AG04450 (cell line): Measurements from ENCODE around the gene CTSV. TPM values are rescaled to one million over a fixed set of nuclear protein-coding genes. Genes with fewer than 3 reads are reported as not detected.
"Not testable (repeated sequence)": the region's sequence is repeated elsewhere in the genome, so short reads cannot be mapped to it uniquely, and the experiment has no call there.

Source experiments
- CTCF ChIA-PET: fragments of 300-600, 350-600 bp; formaldehyde crosslinking; extraction: SDS; loops from one replicate; lab custom pipeline; 2022; ENCODE audit warnings: antibody characterized with exemption, inconsistent platforms; lab: Charles Lee
- POLR2A ChIA-PET: fragments of 350-600 bp; formaldehyde crosslinking; extraction: SDS; loops from one replicate; lab custom pipeline; 2021; ENCODE audit warnings: antibody characterized with exemption, inconsistent platforms; lab: Yijun Ruan, JAX
- DNase-seq: peaks from one replicate; pipeline ENCODE4 v3.0.0-alpha.2; 2011; ENCODE audit warnings: low read depth, low spot score
- H3K27ac ChIP-seq: one replicate; pipeline ENCODE4 v1.5.1; 2012; ENCODE audit warnings: low read depth, low read length, control low read depth
- H3K27me3 ChIP-seq: one replicate; pipeline ENCODE4 v1.6.0; 2012; ENCODE audit warnings: low read length; ENCODE audit not compliant: control insufficient read depth, insufficient read depth
- H3K4me3 ChIP-seq: 2 replicates; pipeline ENCODE4 v1.5.1; 2011; ENCODE audit warnings: mild to moderate bottlenecking, low read depth, low read length, control low read depth
- H3K9me3 ChIP-seq: 2 replicates; pipeline ENCODE4 v1.5.1; 2012; ENCODE audit warnings: low read length; ENCODE audit not compliant: control insufficient read depth, insufficient read depth
- polyA plus RNA-seq: library from polyadenylated mRNA; depleted of rRNA; stranded (reverse); fragments of >200 nt; gene quantifications from 2 replicates; pipeline ENCODE4 v1.2.3, GENCODE V29; 2011
- TF ChIP-seq, protein P1 (sequence below): IDR thresholded peaks from 2 replicates; pipeline ENCODE4 v1.5.1; 2011; ENCODE audit warnings: low read depth, low read length, control low read depth, inconsistent platforms

Gene CTSV
- polyA plus RNA-seq, 1 experiment: 0.60 TPM

DNA sequence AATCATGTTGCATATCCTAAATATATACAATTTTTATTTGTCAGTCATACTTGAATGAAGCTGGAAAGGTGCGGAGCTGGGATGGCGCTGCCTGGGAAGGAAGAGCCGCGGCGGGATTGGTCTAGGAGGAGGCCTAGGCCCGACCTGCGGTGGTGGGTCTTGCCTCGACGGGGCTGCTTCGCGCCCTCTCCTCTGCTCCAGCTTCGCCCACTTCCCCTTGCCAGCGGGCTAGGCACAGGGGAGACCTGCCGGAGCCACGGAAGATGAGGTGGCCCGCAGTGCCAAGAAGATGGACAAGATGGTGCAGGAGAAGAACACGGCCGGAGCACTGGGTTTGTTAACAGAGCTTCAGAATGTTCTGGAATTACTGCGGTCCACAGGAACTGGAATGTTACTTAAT is 28.5 kb upstream of the CTSV start:
- no peak for DNase-seq
- POLR2A ChIA-PET: no interaction called here
- CTCF ChIA-PET: no interaction called here
- Histone ChIP-seq H3K27ac (no peak overlapping the region), H3K27me3 (no peaks in the 10 kb centered on the region), H3K9me3 (no peaks in the 10 kb centered on the region; the same call in 1 of the 2 replicates), H3K4me3 (no peak overlapping the region)
- TF ChIP-seq, protein P1, sequence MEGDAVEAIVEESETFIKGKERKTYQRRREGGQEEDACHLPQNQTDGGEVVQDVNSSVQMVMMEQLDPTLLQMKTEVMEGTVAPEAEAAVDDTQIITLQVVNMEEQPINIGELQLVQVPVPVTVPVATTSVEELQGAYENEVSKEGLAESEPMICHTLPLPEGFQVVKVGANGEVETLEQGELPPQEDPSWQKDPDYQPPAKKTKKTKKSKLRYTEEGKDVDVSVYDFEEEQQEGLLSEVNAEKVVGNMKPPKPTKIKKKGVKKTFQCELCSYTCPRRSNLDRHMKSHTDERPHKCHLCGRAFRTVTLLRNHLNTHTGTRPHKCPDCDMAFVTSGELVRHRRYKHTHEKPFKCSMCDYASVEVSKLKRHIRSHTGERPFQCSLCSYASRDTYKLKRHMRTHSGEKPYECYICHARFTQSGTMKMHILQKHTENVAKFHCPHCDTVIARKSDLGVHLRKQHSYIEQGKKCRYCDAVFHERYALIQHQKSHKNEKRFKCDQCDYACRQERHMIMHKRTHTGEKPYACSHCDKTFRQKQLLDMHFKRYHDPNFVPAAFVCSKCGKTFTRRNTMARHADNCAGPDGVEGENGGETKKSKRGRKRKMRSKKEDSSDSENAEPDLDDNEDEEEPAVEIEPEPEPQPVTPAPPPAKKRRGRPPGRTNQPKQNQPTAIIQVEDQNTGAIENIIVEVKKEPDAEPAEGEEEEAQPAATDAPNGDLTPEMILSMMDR: no peak

DNA sequence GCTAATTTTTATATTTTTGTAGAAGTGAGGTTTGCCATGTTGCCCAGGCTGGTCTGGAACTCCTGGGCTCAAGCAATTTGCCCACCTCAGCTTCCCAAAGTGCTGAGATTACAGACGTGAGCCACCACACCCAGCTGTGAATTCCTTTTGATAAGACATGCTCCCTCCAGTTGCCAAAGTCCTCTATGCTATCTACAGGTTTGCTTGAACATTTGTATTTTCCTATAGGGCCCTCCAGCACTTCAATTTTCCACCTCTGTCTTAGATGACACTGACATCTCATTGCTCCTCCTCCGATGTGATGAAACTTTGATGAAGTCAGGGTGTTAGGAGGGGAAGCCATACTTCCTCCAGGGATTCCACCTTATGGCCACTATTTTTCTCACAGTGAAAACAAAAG is 25.2 kb upstream of the CTSV start:
- Histone ChIP-seq H3K27me3 (peaks cover 2% of the 10 kb centered on the region), H3K9me3 (no peaks in the 10 kb centered on the region; the same call in 1 of the 2 replicates), H3K4me3 (no peak overlapping the region), H3K27ac (no peak overlapping the region)
- DNase-seq: no peak
- ChIA-PET POLR2A (no interaction called here), CTCF (no interaction called here)
- TF ChIP-seq, protein P1: no peak

DNA sequence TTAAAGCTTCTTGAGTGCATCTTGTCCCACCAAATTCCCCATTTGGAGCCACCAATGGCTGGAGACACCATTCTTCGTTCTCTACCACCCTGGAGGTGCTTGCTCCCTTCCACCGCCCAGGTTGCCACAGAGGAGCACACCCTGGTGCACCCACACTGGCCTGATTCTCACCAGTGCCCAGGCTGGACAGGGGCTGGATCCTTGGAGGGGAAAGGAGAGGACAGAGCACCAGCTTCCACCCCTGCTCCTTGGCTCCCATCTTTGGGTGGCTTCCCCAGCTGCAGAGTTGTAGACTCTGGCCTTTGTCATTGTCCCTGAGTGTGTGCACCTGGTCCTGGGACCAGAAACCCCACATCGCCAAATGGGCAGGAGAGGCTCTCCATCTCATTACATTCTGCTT is 21.9 kb upstream of the CTSV start:
- ChIA-PET POLR2A (no interaction called here), CTCF (no interaction called here)
- DNase-seq: no peak
- no peaks in the 10 kb centered on the region for H3K9me3 ChIP-seq
- TF ChIP-seq, protein P1: no peak
- peaks cover 2% of the 10 kb centered on the region for H3K27me3 ChIP-seq
- H3K27ac ChIP-seq: no peak overlapping the region
- no peak overlapping the region for H3K4me3 ChIP-seq

DNA sequence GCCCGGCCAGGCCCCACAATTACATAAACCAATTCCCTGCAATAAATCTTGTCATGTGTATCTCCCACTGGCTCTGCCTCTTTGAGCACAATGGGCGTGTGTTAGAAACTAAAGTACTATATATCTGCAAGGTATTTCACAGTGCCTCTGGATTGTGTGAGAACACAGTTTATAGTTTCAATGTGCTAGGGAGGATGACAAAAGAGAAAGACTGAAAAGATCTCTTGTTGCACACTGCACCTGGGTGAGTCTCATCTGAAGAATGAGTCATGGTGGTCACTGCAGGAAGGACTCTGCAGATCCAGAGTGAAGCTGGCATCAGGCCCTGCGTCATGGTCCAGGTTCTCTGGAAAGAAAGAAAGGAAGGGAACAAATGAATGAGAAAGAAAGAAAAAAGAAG is 20.7 kb upstream of the CTSV start:
- DNase-seq: no peak
- CTCF ChIA-PET: no interaction called here
- POLR2A ChIA-PET: no interaction called here
- TF ChIP-seq, protein P1: no peak
- H3K27ac ChIP-seq: no peak overlapping the region
- H3K4me3 ChIP-seq: no peak overlapping the region
- H3K27me3 ChIP-seq: peaks cover 2% of the 10 kb centered on the region
- H3K9me3 ChIP-seq: no peaks in the 10 kb centered on the region

DNA sequence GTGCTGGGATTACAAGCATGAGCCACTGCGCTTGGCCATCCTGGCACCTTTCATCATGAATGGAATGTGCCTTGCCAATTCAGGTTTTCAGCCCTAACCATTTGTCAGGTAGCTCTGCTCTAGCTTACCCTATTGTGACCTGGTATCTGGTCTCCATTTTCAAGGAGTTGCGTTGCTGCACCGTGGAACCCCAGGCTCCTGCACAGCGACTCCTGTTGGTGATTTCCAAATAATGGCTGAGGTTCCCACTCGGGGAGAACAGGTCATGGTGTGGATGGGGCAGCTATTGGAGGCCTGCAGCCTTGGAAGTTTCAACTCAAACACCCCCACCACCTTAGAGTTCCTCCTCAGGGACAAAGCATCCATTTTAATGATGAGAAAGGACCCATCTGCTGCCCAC is 18.7 kb upstream of the CTSV start:
- Histone ChIP-seq H3K9me3 (no peaks in the 10 kb centered on the region), H3K27ac (no peak overlapping the region), H3K27me3 (peaks cover 2% of the 10 kb centered on the region), H3K4me3 (no peak overlapping the region)
- TF ChIP-seq, protein P1: no peak
- ChIA-PET CTCF (no interaction called here), POLR2A (no interaction called here)
- no peak for DNase-seq

DNA sequence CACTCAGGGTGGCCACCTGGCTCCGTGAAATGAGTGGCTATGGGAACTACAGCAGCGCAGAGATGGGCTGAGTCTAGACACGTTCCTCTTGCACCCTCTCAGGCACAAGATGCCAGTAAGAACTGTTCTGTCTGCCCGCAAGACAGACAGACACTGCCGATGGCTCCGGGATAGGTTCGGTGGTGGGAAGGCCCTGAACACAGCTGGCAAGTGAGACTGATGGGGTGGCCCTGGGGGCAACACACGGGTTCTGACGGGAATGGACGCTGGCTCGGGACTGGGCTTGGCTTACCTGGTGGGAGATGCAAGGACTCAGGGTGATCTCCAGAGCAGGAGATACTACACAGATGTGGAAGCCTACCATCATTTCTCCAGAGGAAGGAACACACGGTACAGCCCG is 16.9 kb upstream of the CTSV start:
- CTCF ChIA-PET, H3K4me3 ChIP-seq, H3K27ac ChIP-seq, H3K9me3 ChIP-seq, POLR2A ChIA-PET, DNase-seq, H3K27me3 ChIP-seq: not testable (repeated sequence)
